GOT3 (cell line): Measurements from ENCODE around the gene MACROD2.
"Not testable (repeated sequence)": the region's sequence is repeated elsewhere in the genome, so short reads cannot be mapped to it uniquely, and the experiment has no call there.

Experiments used
- DNase-seq: peaks from one replicate; lab custom pipeline; 2025; ENCODE audit warnings: mixed read lengths; lab: John Stamatoyannopoulos, UW

Gene MACROD2

GRCh38 chr20:15362849-15363248, 1367.5 kb downstream of the MACROD2 start:
- no peak for DNase-seq

GRCh38 chr20:15364781-15365180, 1369.5 kb downstream of the MACROD2 start:
- DNase-seq = no peak

GRCh38 chr20:15370370-15370769, 1375.1 kb downstream of the MACROD2 start:
- no peak for DNase-seq

- no peak for DNase-seq
These were observed 1379.4 kb downstream of the MACROD2 start for GRCh38 chr20:15374682-15375081.

- DNase-seq = no peak
These were observed 1380.5 kb downstream of the MACROD2 start for GRCh38 chr20:15375836-15376235.

GRCh38 chr20:15377603-15378002, 1382.3 kb downstream of the MACROD2 start:
- DNase-seq = not testable (repeated sequence)

- DNase-seq = no peak
These were observed 1382.8 kb downstream of the MACROD2 start for GRCh38 chr20:15378151-15378550.

- DNase-seq = no peak
These were observed 1384.5 kb downstream of the MACROD2 start for GRCh38 chr20:15379681-15380296.

GRCh38 chr20:15380770-15381169, 1385.5 kb downstream of the MACROD2 start:
- no peak for DNase-seq

- DNase-seq = no peak
These were observed 1391.9 kb downstream of the MACROD2 start for GRCh38 chr20:15387228-15387627.

GRCh38 chr20:15395457-15395856, 1400.1 kb downstream of the MACROD2 start:
- no peak for DNase-seq

- DNase-seq = no peak
These were observed 1400.7 kb downstream of the MACROD2 start for GRCh38 chr20:15396026-15396425.

GRCh38 chr20:15396900-15397299, 1401.6 kb downstream of the MACROD2 start:
- DNase-seq = no peak

- no peak for DNase-seq
These were observed 1404.5 kb downstream of the MACROD2 start for GRCh38 chr20:15399781-15400180.

- DNase-seq = no peak
These were observed 1410.8 kb downstream of the MACROD2 start for GRCh38 chr20:15406072-15406471.

GRCh38 chr20:15411781-15412180, 1416.5 kb downstream of the MACROD2 start:
- no peak for DNase-seq

- DNase-seq = no peak
These were observed 1420.6 kb downstream of the MACROD2 start for GRCh38 chr20:15415908-15416307.

GRCh38 chr20:15419856-15420255, 1424.5 kb downstream of the MACROD2 start:
- no peak for DNase-seq

- DNase-seq = no peak
These were observed 1427.7 kb downstream of the MACROD2 start for GRCh38 chr20:15422966-15423365.

- DNase-seq = no peak
These were observed 1444.2 kb downstream of the MACROD2 start for GRCh38 chr20:15439551-15439950.

GRCh38 chr20:15440049-15440820, 1444.9 kb downstream of the MACROD2 start:
- no peak for DNase-seq

- no peak for DNase-seq
These were observed 1449.9 kb downstream of the MACROD2 start for GRCh38 chr20:15445056-15445840.

GRCh38 chr20:15446373-15446772, 1451.1 kb downstream of the MACROD2 start:
- no peak for DNase-seq
